Loucy (cell line): ENCODE results near the gene ZNF592.

Source experiments
- H2AFZ ChIP-seq: fragments of 200-600 bp; sonication (generic); 2 replicates; pipeline ENCODE4 v1.6.0; 2016; ENCODE audit warnings: antibody characterized with exemption, mild to moderate bottlenecking, low read length, moderate library complexity
- H3F3A ChIP-seq: fragments of 200-600 bp; 2 replicates; pipeline ENCODE4 v1.6.0; 2016; ENCODE audit warnings: antibody characterized with exemption, low read depth, mild to moderate bottlenecking
- H3K27me3 ChIP-seq: fragments of 200-600 bp; sonication (generic); 2 replicates; pipeline ENCODE4 v1.6.1; 2014; ENCODE audit warnings: low read length, mild to moderate bottlenecking; ENCODE audit not compliant: insufficient read depth, poor library complexity, severe bottlenecking
- H3K36me3 ChIP-seq: fragments of 200-600 bp; sonication (generic); 2 replicates; pipeline ENCODE4 v1.6.1; 2016; ENCODE audit warnings: low read length; ENCODE audit not compliant: insufficient read depth
- H3K4me1 ChIP-seq: fragments of 200-600 bp; sonication (generic); 2 replicates; pipeline ENCODE4 v1.5.1; 2014; ENCODE audit warnings: low read length, mild to moderate bottlenecking; ENCODE audit not compliant: insufficient read depth, poor library complexity, severe bottlenecking
- H3K4me2 ChIP-seq: fragments of 200-600 bp; sonication (generic); 2 replicates; pipeline ENCODE4 v1.6.0; 2014; ENCODE audit warnings: antibody characterized with exemption, low read length, low read depth, mild to moderate bottlenecking; ENCODE audit not compliant: poor library complexity, severe bottlenecking
- H3K4me3 ChIP-seq: fragments of 200-600 bp; sonication (generic); 2 replicates; pipeline ENCODE4 v1.5.1; 2014; ENCODE audit warnings: low read length, mild to moderate bottlenecking, mixed read lengths; ENCODE audit not compliant: poor library complexity, severe bottlenecking
- H3K79me2 ChIP-seq: fragments of 200-600 bp; sonication (generic); 2 replicates; pipeline ENCODE4 v1.6.1; 2014; ENCODE audit warnings: low read length; ENCODE audit not compliant: insufficient read depth
- H3K9ac ChIP-seq: fragments of 200-600 bp; sonication (generic); 2 replicates; pipeline ENCODE4 v1.6.0; 2014; ENCODE audit warnings: mild to moderate bottlenecking, low read depth, low read length, moderate library complexity; ENCODE audit not compliant: poor library complexity, severe bottlenecking
- H3K9me2 ChIP-seq: fragments of 200-600 bp; sonication (generic); replicated peaks from 2 replicates; pipeline ENCODE4 v1.6.1; 2016; ENCODE audit warnings: low read depth, low read length, mixed read lengths
- H3K9me3 ChIP-seq: fragments of 200-600 bp; sonication (generic); 2 replicates; pipeline ENCODE4 v1.6.1; 2014; ENCODE audit warnings: mild to moderate bottlenecking, antibody characterized with exemption, low read length, low read depth; ENCODE audit not compliant: insufficient read depth
- H4K20me1 ChIP-seq: fragments of 200-600 bp; sonication (generic); 2 replicates; pipeline ENCODE4 v1.6.0; 2014; ENCODE audit warnings: antibody characterized with exemption, low read length, mild to moderate bottlenecking; ENCODE audit not compliant: insufficient read depth, poor library complexity, severe bottlenecking
- CTCF ChIP-seq: fragments of 200-600 bp; sonication (generic); conservative IDR thresholded peaks from 2 replicates; pipeline ENCODE4 v1.5.1; 2014; ENCODE audit warnings: mild to moderate bottlenecking, antibody characterized with exemption, low read length
- EZH2phosphoT487 ChIP-seq: fragments of 200-600 bp; IDR thresholded peaks from 2 replicates; pipeline ENCODE4 v1.6.1; 2018; ENCODE audit warnings: antibody characterized with exemption, mild to moderate bottlenecking, moderate library complexity, borderline replicate concordance

ZNF592 gene

DNA sequence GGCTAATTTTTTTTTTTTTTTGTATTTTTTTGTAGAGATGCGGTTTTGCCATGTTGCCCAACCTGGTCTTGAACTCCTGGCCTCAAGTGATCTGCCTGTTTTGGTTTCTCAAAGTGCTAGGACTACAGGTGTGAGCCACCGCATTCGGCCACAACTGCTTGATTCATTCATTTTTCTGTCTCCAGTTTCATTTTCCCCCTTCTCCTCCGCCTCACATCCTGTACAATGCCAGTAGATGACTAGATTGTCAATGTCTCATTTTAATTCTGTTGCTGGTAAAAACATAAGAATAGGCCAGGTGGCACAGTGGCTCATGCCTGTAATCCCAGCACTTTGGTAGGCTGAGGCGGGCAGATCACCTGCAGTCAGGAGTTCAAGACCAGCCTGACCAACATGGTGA lies 12.0 kb upstream of the ZNF592 start:
- no peak overlapping the region for H3K4me2 ChIP-seq
- H3F3A ChIP-seq, result no peaks in the 10 kb centered on the region
- H3K79me2 ChIP-seq, result no peaks in the 10 kb centered on the region
- H4K20me1 ChIP-seq, result no peaks in the 10 kb centered on the region
- no peaks in the 10 kb centered on the region for H3K9me2 ChIP-seq
- no peak overlapping the region for H2AFZ ChIP-seq
- H3K27me3 ChIP-seq, result no peaks in the 10 kb centered on the region
- H3K9ac ChIP-seq, result no peak overlapping the region
- no peak overlapping the region for H3K4me3 ChIP-seq
- H3K9me3 ChIP-seq, result no peaks in the 10 kb centered on the region
- H3K4me1 ChIP-seq, result peaks cover 20% of the 10 kb centered on the region
- no peak for TF ChIP-seq CTCF
- TF ChIP-seq EZH2phosphoT487, result no peak
- no peaks in the 10 kb centered on the region for H3K36me3 ChIP-seq

DNA sequence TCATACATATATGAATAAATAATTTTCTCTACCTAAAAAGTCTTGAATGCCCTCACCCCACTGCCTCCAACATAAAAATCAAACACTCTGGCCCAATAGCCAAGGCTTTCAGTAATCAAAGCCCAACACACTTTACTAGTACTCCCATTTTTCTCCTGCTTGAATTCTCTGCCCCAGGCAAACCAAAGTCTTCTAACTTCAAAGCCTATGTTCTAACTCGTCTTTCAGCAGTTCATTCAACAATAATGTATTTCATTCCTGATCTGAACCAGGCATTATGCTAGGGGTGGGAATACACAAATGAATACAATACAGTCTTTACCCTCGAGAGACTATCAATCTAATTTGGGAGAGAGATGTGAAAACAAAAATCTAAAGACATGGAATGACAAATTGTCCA lies 11.4 kb upstream of the ZNF592 start:
- Histone ChIP-seq H4K20me1 (no peaks in the 10 kb centered on the region), H3K4me2 (no peak overlapping the region), H2AFZ (no peak overlapping the region), H3K9me3 (no peaks in the 10 kb centered on the region), H3K4me1 (peaks cover 20% of the 10 kb centered on the region), H3K36me3 (no peaks in the 10 kb centered on the region), H3K27me3 (no peaks in the 10 kb centered on the region), H3K79me2 (no peaks in the 10 kb centered on the region), H3K9me2 (no peaks in the 10 kb centered on the region), H3K9ac (no peak overlapping the region), H3F3A (no peaks in the 10 kb centered on the region), H3K4me3 (no peak overlapping the region)
- no peak for TF ChIP-seq CTCF
- no peak for TF ChIP-seq EZH2phosphoT487

DNA sequence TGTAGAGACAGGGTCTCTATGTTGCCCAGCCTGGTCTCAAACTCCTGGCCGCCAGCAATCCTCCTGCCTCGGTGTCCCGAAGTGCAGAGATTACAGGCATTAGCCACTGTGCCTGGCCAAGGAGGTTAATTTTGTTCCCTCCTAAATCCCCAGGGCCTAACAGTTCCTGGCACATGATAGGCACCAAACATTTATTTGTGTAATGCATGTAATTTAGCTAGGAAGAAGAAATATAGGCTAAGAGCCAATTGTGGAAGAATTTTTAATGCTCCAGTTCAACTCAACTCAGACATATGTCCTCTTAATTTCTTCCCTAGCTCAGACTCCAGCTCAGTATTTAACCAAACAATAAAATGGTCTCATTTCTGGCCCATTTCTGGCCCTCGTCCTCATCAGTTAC lies 7.7 kb upstream of the ZNF592 start:
- H3K4me3 ChIP-seq, result no peak overlapping the region
- H3K79me2 ChIP-seq, result no peaks in the 10 kb centered on the region
- no peak overlapping the region for H2AFZ ChIP-seq
- H3K9me3 ChIP-seq, result no peaks in the 10 kb centered on the region
- no peak overlapping the region for H3K9ac ChIP-seq
- H3K9me2 ChIP-seq, result no peaks in the 10 kb centered on the region
- H3F3A ChIP-seq, result no peaks in the 10 kb centered on the region
- no peaks in the 10 kb centered on the region for H3K36me3 ChIP-seq
- H3K27me3 ChIP-seq, result no peaks in the 10 kb centered on the region
- TF ChIP-seq CTCF (no peak), EZH2phosphoT487 (no peak)
- H4K20me1 ChIP-seq, result no peaks in the 10 kb centered on the region
- no peaks in the 10 kb centered on the region for H3K4me1 ChIP-seq
- H3K4me2 ChIP-seq, result no peak overlapping the region
